GM18502 (cell line): ENCODE results near the gene LRRC8C.
A peak's percentile ranks its signal among the peaks of the same experiment; 100 is the strongest.
"Not testable (repeated sequence)": the region's sequence is repeated elsewhere in the genome, so short reads cannot be mapped to it uniquely, and the experiment has no call there.

Source experiments
- ATAC-seq: cut with Tn5 transposase; IDR thresholded peaks from one replicate; pipeline ENCODE4 v1.9.1; 2021; ENCODE audit warnings: mild to moderate bottlenecking; ENCODE audit not compliant: unreplicated experiment, poor library complexity

The LRRC8C gene

GRCh38 chr1:89698624-89699023 lies 65.7 kb downstream of the LRRC8C start:
- no peak for ATAC-seq

GRCh38 chr1:89699451-89699986 lies 66.6 kb downstream of the LRRC8C start:
- ATAC-seq, result no peak

- no peak for ATAC-seq
These were observed 68.9 kb downstream of the LRRC8C start for GRCh38 chr1:89701746-89702241.

GRCh38 chr1:89702520-89703045 lies 69.7 kb downstream of the LRRC8C start:
- no peak for ATAC-seq

GRCh38 chr1:89703469-89703868 lies 70.5 kb downstream of the LRRC8C start:
- ATAC-seq, result no peak

- no peak for ATAC-seq
These were observed 71.1 kb downstream of the LRRC8C start for GRCh38 chr1:89704014-89704413.

GRCh38 chr1:89704885-89705284 lies 72.0 kb downstream of the LRRC8C start:
- ATAC-seq, result not testable (repeated sequence)

GRCh38 chr1:89705901-89706699 lies 73.2 kb downstream of the LRRC8C start:
- ATAC-seq, result peak; percentile 78

GRCh38 chr1:89706700-89707012 lies 73.7 kb downstream of the LRRC8C start:
- ATAC-seq, result peak; percentile 34

GRCh38 chr1:89708751-89709375 lies 75.9 kb downstream of the LRRC8C start:
- no peak for ATAC-seq

GRCh38 chr1:89710498-89711139 lies 77.7 kb downstream of the LRRC8C start:
- ATAC-seq, result no peak

- no peak for ATAC-seq
These were observed 78.3 kb downstream of the LRRC8C start for GRCh38 chr1:89711140-89711778.

GRCh38 chr1:89712420-89712819 lies 79.5 kb downstream of the LRRC8C start:
- ATAC-seq, result no peak

GRCh38 chr1:89715677-89716076 lies 82.8 kb downstream of the LRRC8C start:
- no peak for ATAC-seq

- peak; percentile 94 for ATAC-seq
These were observed 86.8 kb downstream of the LRRC8C start for GRCh38 chr1:89719502-89720306.

GRCh38 chr1:89720839-89721238 lies 87.9 kb downstream of the LRRC8C start:
- ATAC-seq, result no peak

- peak; percentile 28 for ATAC-seq
These were observed 88.4 kb downstream of the LRRC8C start for GRCh38 chr1:89721351-89721750.

- no peak for ATAC-seq
These were observed 90.2 kb downstream of the LRRC8C start for GRCh38 chr1:89723144-89723543.

- ATAC-seq, result no peak
These were observed 90.9 kb downstream of the LRRC8C start for GRCh38 chr1:89723863-89724262.
